Caco-2 (cell line): ENCODE data around the gene EVA1B. TPM values are rescaled to one million over a fixed set of nuclear protein-coding genes. Genes with fewer than 3 reads are reported as not detected.

ENCODE experiments used
- BruUV-seq: library from RNA; stranded (reverse); fragments of 400-500 nt; replicated peaks from 2 replicates; lab custom pipeline; 2021; lab: Mats Ljungman, UMichigan
- CTCF ChIA-PET: fragments of 300-600 bp; sonication (Branson Sonifier 250); formaldehyde crosslinking; loops from one replicate; lab custom pipeline; 2022; ENCODE audit warnings: antibody characterized with exemption; lab: Charles Lee
- POLR2A ChIA-PET: fragments of 300-600 bp; sonication (Branson Sonifier 250); formaldehyde crosslinking; loops from one replicate; lab custom pipeline; 2022; ENCODE audit warnings: antibody characterized with exemption; lab: Charles Lee
- DNase-seq, 2 experiments: peaks; one replicate each; pipeline versions ENCODE4 v3.0.0 to v3.0.0-alpha.2; 2020 to 2022
- H3K27me3 ChIP-seq: replicated peaks from 2 replicates; pipeline ENCODE4 v1.6.0; 2011; ENCODE audit warnings: low read length; ENCODE audit not compliant: control insufficient read depth, insufficient read depth
- H3K36me3 ChIP-seq: 2 replicates; pipeline ENCODE4 v1.5.1; 2011; ENCODE audit warnings: low read length; ENCODE audit not compliant: control insufficient read depth, insufficient read depth
- H3K4me1 ChIP-seq: fragments of 250-450 bp; sonication (Bioruptor Pico); 2 replicates; pipeline ENCODE4 v1.5.1; 2020; ENCODE audit warnings: mild to moderate bottlenecking
- H3K4me3 ChIP-seq: 2 replicates; pipeline ENCODE4 v1.5.1; 2011; ENCODE audit warnings: low read depth, mild to moderate bottlenecking, control low read depth, low read length
- H3K9me3 ChIP-seq: fragments of 250-450 bp; sonication (Bioruptor Pico); 2 replicates; pipeline ENCODE4 v1.5.1; 2020; ENCODE audit warnings: mild to moderate bottlenecking, moderate library complexity
- H3K27ac Mint-ChIP-seq: one replicate; pipeline ENCODE4 v1.8.0; 2022; ENCODE audit warnings: mixed read lengths; ENCODE audit not compliant: unreplicated experiment
- H3K27me3 Mint-ChIP-seq: one replicate; pipeline ENCODE4 v1.8.0; 2022; ENCODE audit warnings: mixed read lengths; ENCODE audit not compliant: insufficient read depth, unreplicated experiment
- H3K36me3 Mint-ChIP-seq: one replicate; pipeline ENCODE4 v1.8.0; 2022; ENCODE audit warnings: mild to moderate bottlenecking, mixed read lengths; ENCODE audit not compliant: insufficient read depth, unreplicated experiment
- H3K4me1 Mint-ChIP-seq: one replicate; pipeline ENCODE4 v1.8.0; 2022; ENCODE audit warnings: low read depth, mixed read lengths; ENCODE audit not compliant: unreplicated experiment
- H3K4me3 Mint-ChIP-seq: one replicate; pipeline ENCODE4 v1.8.0; 2022; ENCODE audit warnings: mild to moderate bottlenecking, moderate library complexity, mixed read lengths; ENCODE audit not compliant: unreplicated experiment
- H3K9me3 Mint-ChIP-seq: one replicate; pipeline ENCODE4 v1.8.0; 2022; ENCODE audit warnings: mixed read lengths; ENCODE audit not compliant: unreplicated experiment
- CTCF ChIP-seq, 2 experiments: fragments of 200-600 bp in 1 of 2; IDR thresholded peaks; 1 replicate in 1 of 2; 2 replicates in 1 of 2; pipeline versions ENCODE4 v1.5.1 to v1.8.0; 2011 to 2022; ENCODE audit warnings: antibody characterized with exemption in 1 of 2, control low read depth in 1 of 2, inconsistent platforms in 1 of 2, low read depth in 1 of 2, low read length in 1 of 2, mild to moderate bottlenecking in 1 of 2, moderate library complexity in 1 of 2; ENCODE audit not compliant: insufficient read depth in 1 of 2, severe bottlenecking in 1 of 2, unreplicated experiment in 1 of 2
- intact Hi-C: fragments of 100-400 bp; cut with micrococcal nuclease; formaldehyde crosslinking; loops from one replicate; pipeline ENCODE4 v1.10.0; 2022; ENCODE audit not compliant: unreplicated experiment
- total RNA-seq: library from RNA; stranded (reverse); gene quantifications from 2 replicates; pipeline ENCODE4 v1.2.3, GENCODE V29; 2022

Gene EVA1B
- total RNA-seq, 1 experiment from 2014 or later, result 4.1 TPM

- intact Hi-C loops, result no loop called here
- no peaks in the 10 kb centered on the region for H3K27me3 ChIP-seq
- no peak overlapping the region for H3K4me3 Mint-ChIP-seq
- no TSS peak for BruUV-seq
- H3K36me3 ChIP-seq, result no peaks in the 10 kb centered on the region
- no peaks in the 10 kb centered on the region for H3K4me1 Mint-ChIP-seq
- peaks cover 6% of the 10 kb centered on the region for H3K27me3 Mint-ChIP-seq
- H3K4me3 ChIP-seq, result no peak overlapping the region
- H3K36me3 Mint-ChIP-seq, result no peaks in the 10 kb centered on the region
- ChIA-PET POLR2A (no interaction called here), CTCF (no interaction called here)
- H3K9me3 ChIP-seq, result no peaks in the 10 kb centered on the region
- DNase-seq, result no peak
- peaks cover 6% of the 10 kb centered on the region; the same call in 1 of the 2 replicates for H3K4me1 ChIP-seq
- no peak for TF ChIP-seq CTCF (IDR thresholded peaks at IDR 0.05; ENCODE audit: insufficient read depth in 1 of 2, low read depth in 1 of 2, low read length in 1 of 2, severe bottlenecking in 1 of 2, unreplicated experiment in 1 of 2)
- H3K9me3 Mint-ChIP-seq, result no peaks in the 10 kb centered on the region
- no peak overlapping the region for H3K27ac Mint-ChIP-seq
Measured at GRCh38 chr1:36328713-36329112, 5.3 kb upstream of the EVA1B start.

DNA sequence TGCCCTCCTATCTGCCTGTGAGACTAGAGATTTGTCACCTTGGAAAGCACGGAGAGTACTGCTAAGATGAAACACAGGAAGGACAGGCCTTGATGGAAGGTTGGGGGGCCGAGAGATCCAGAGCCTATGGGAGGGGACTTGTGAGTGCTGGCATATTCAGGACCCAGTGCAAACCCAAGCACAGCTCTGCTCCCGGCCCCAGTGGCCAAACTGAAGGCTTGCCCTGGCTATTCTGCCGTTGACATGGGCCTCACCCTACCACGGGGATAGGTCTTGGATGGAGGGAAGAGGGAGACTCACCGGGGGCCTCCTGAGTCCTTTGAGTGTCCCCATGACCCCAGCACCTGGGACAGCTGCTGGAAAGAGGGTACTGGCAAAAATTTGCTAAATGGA, 4.6 kb upstream of the EVA1B start:
- CTCF ChIA-PET, result no interaction called here

DNA sequence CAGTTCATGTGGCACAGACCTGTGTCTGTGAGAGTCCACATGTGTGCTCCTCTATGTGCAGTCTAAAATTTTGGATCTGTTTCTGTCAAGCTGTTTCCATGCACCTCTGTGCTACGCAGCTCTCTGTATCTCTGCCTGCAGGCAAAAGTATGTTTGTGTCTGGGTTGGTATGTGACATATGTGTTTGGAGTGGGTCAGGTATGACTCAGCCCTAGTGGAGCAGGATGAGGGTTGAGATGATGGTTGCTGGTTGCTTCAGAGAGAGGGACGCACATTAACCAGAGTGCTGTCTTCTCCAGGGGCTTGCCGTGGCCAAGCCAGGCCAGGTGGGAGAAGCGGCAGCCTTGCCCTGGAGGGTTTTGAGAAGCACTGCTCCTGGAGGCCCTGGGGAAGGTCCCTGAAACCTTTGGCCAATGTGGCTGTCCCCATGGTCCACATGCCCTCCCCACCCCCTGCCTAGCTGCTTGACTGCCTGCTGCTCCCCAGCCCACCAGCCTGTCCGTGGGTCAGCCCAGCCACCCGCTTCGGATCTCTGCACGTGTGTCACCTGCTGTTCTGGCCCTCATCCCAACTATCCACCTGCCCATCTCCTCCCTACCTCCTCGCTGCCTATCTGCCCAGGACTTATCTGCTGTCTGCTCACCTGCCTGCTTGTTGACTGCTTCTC, 4.1 kb upstream of the EVA1B start:
- Mint-ChIP-seq H3K9me3 (no peaks in the 10 kb centered on the region), H3K4me1 (no peaks in the 10 kb centered on the region), H3K27me3 (peaks cover 6% of the 10 kb centered on the region), H3K27ac (no peak overlapping the region), H3K36me3 (no peaks in the 10 kb centered on the region), H3K4me3 (no peak overlapping the region)
- no peaks in the 10 kb centered on the region for H3K27me3 ChIP-seq
- ChIA-PET CTCF (no interaction called here), POLR2A (interaction anchor here (0.5 kb wide), 1 partner anchor 45 kb away, joined by 6 read pairs; no protein-coding TSS in a partner anchor)
- TF ChIP-seq CTCF (IDR thresholded peaks at IDR 0.05; ENCODE audit: insufficient read depth in 1 of 2, low read depth in 1 of 2, low read length in 1 of 2, severe bottlenecking in 1 of 2, unreplicated experiment in 1 of 2), result no peak
- H3K4me1 ChIP-seq, result peaks cover 6% of the 10 kb centered on the region; the same call in 1 of the 2 replicates
- H3K36me3 ChIP-seq, result no peaks in the 10 kb centered on the region
- no peak overlapping the region for H3K4me3 ChIP-seq
- H3K9me3 ChIP-seq, result no peaks in the 10 kb centered on the region
- BruUV-seq, result no TSS peak
- no peak for DNase-seq
- intact Hi-C loops, result no loop called here

More for the DNA sequence above, 4.6 kb upstream of the EVA1B start:
- no peaks in the 10 kb centered on the region for H3K27me3 ChIP-seq
- Mint-ChIP-seq H3K27me3 (peaks cover 6% of the 10 kb centered on the region), H3K4me1 (no peaks in the 10 kb centered on the region), H3K36me3 (no peaks in the 10 kb centered on the region), H3K9me3 (no peaks in the 10 kb centered on the region), H3K27ac (no peak overlapping the region), H3K4me3 (no peak overlapping the region)
- intact Hi-C loops, result no loop called here
- POLR2A ChIA-PET, result no interaction called here
- no TSS peak for BruUV-seq
- no peak overlapping the region for H3K4me3 ChIP-seq
- no peak for TF ChIP-seq CTCF (IDR thresholded peaks at IDR 0.05; ENCODE audit: insufficient read depth in 1 of 2, low read depth in 1 of 2, low read length in 1 of 2, severe bottlenecking in 1 of 2, unreplicated experiment in 1 of 2)
- H3K4me1 ChIP-seq, result peaks cover 6% of the 10 kb centered on the region; the same call in 1 of the 2 replicates
- DNase-seq, result no peak
- no peaks in the 10 kb centered on the region for H3K9me3 ChIP-seq
- no peaks in the 10 kb centered on the region for H3K36me3 ChIP-seq
